GM12892 (cell line): ENCODE data around the gene CTF1.

Experiments
- POLR2A ChIP-seq: IDR thresholded peaks from 2 replicates; pipeline ENCODE4 v1.6.1; 2011; ENCODE audit warnings: low read depth, low read length, control low read depth
- POLR2AphosphoS5 ChIP-seq: IDR thresholded peaks from 2 replicates; pipeline ENCODE4 v1.6.1; 2011; ENCODE audit warnings: low read depth, low read length, control low read depth
- TAF1 ChIP-seq: IDR thresholded peaks from 2 replicates; pipeline ENCODE4 v1.6.1; 2011; ENCODE audit warnings: low read depth, mild to moderate bottlenecking, control low read depth, low read length, borderline replicate concordance

DNA sequence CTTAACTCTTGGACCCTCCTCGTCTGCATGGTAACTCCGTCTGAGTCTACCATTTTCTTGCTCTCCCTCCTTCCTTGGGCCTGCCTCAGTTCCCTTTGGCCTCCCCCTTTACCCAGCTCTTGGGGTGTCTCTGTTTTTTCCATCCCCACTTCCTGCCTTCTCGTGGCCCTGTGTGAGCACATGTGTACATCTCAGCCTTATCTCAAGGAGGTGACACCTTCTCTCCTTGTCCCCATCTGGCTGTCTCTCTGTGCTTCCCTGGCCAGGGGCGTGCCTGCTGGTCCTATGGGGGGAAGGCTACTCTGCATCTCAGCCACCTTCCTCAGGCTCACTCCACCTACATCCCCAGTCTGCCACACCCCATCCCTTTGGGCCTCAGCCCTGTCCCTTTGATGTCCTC is 6.6 kb downstream of the CTF1 start:
- TF ChIP-seq POLR2A (no peak), TAF1 (no peak), POLR2AphosphoS5 (no peak)
